Ureter (tissue), 1 donor: Measurements from ENCODE around the gene VAV2. TPM values are rescaled to one million over a fixed set of nuclear protein-coding genes. Genes with fewer than 3 reads are reported as not detected.

ENCODE experiments used
- DNase-seq: peaks from one replicate; pipeline ENCODE4 v3.0.0-alpha.2; 2020; ENCODE audit warnings: low spot score
- total RNA-seq: library from RNA; stranded (reverse); gene quantifications from one replicate; pipeline ENCODE4 v1.2.4, GENCODE V29; 2023
- donor health status: DM: yes; HTN: yes; CAD: no.

The VAV2 gene
- total RNA-seq, 1 donor from 2014 or later: 38.9 TPM

- no peak for DNase-seq
Measured at GRCh38 chr9:134027561-134027960, 35.4 kb upstream of the VAV2 start.

GRCh38 chr9:134026981-134027380, 34.9 kb upstream of the VAV2 start:
- DNase-seq: no peak

- DNase-seq: no peak
Measured at GRCh38 chr9:134026581-134026980, 34.5 kb upstream of the VAV2 start.

GRCh38 chr9:134025606-134026541, 33.8 kb upstream of the VAV2 start:
- peak; percentile 63 for DNase-seq

- peak; percentile 96 for DNase-seq
Measured at GRCh38 chr9:134024828-134025605, 32.9 kb upstream of the VAV2 start, which contains the start of gene BRD3OS. TSS of gene BRD3OS (plus strand) at chr9:134025481. CDS start at chr9:134026748, 1,267 bp downstream.

- no peak for DNase-seq
Measured at GRCh38 chr9:134024214-134024792, 32.2 kb upstream of the VAV2 start.

- no peak for DNase-seq
Measured at GRCh38 chr9:134014946-134015345, 22.8 kb upstream of the VAV2 start.

- no peak for DNase-seq
Measured at GRCh38 chr9:134011401-134011800, 19.3 kb upstream of the VAV2 start.

GRCh38 chr9:134010310-134011173, 18.4 kb upstream of the VAV2 start:
- DNase-seq: no peak

- DNase-seq: no peak
Measured at GRCh38 chr9:134007571-134007970, 15.4 kb upstream of the VAV2 start.

- no peak for DNase-seq
Measured at GRCh38 chr9:134007150-134007549, 15.0 kb upstream of the VAV2 start.

- DNase-seq: no peak
Measured at GRCh38 chr9:134005381-134005780, 13.3 kb upstream of the VAV2 start.

- DNase-seq: no peak
Measured at GRCh38 chr9:134004881-134005280, 12.8 kb upstream of the VAV2 start.

GRCh38 chr9:134004131-134004873, 12.2 kb upstream of the VAV2 start:
- no peak for DNase-seq

- DNase-seq: no peak
Measured at GRCh38 chr9:134003237-134003636, 11.1 kb upstream of the VAV2 start.

- DNase-seq: no peak
Measured at GRCh38 chr9:134002796-134003195, 10.7 kb upstream of the VAV2 start.

GRCh38 chr9:133999851-134000265, 7.7 kb upstream of the VAV2 start:
- DNase-seq: no peak

GRCh38 chr9:133998915-133999595, 6.9 kb upstream of the VAV2 start:
- DNase-seq: no peak

- no peak for DNase-seq
Measured at GRCh38 chr9:133997584-133997983, 5.5 kb upstream of the VAV2 start.
